Measurements from ENCODE around the gene SEC23A.
"Not testable (repeated sequence)": the region's sequence is repeated elsewhere in the genome, so short reads cannot be mapped to it uniquely, and the experiment has no call there.

SEC23A gene

DNA sequence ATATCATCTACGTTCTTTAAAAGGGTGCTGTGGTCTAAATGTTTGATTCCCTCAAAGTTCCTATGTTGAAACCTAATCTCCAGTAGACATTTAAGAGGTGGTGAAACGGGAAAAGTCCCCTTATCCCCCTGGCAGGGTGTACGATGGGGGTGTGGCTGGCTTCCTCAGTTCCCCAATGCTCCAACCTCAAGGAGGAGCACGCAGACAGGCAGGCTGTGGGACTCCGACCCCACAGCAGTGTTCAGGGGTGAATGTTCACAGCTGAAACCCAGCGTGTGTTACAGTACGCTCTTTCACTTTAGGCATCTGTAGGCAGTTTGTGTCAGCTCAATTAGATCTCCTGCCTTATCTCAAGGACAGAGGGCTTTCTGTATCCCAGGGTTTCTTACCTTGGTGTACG, 73.2 kb downstream of the SEC23A start:
- Mint-ChIP-seq H3K27me3 (no peaks in the 10 kb centered on the region), H3K4me1 (peaks cover 2% of the 10 kb centered on the region), H3K36me3 (ENCODE audit: low read depth) (peaks cover 29% of the 10 kb centered on the region), H3K9me3 (no peaks in the 10 kb centered on the region), H3K4me3 (no peak overlapping the region), H3K27ac (no peak overlapping the region)
- DNase-seq (no peak), ATAC-seq (no peak)

DNA sequence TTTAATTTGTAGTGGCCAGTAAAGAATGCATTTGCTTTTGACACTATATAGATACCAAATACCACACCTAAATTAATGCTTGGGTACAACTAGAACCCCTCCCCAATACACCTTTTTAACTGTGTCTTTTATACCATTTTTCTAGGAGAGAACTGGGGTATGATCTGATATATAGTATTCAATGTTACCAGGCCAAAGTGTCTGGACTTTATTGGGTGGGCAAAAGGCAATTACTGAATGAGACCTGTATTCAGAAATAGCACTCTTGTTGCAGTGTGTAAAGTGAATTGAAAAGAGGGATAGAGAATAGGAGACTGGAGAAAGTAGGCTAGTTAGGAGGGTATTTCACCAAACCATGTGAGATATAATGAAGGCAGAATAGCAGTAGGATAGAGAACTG, 74.4 kb downstream of the SEC23A start:
- peaks cover 2% of the 10 kb centered on the region for H3K4me1 Mint-ChIP-seq
- no peak overlapping the region for H3K4me3 Mint-ChIP-seq
- DNase-seq = no peak
- H3K36me3 Mint-ChIP-seq (ENCODE audit: low read depth) = peaks cover 26% of the 10 kb centered on the region
- ATAC-seq = no peak
- no peaks in the 10 kb centered on the region for H3K27me3 Mint-ChIP-seq
- no peaks in the 10 kb centered on the region for H3K9me3 Mint-ChIP-seq
- no peak overlapping the region for H3K27ac Mint-ChIP-seq

DNA sequence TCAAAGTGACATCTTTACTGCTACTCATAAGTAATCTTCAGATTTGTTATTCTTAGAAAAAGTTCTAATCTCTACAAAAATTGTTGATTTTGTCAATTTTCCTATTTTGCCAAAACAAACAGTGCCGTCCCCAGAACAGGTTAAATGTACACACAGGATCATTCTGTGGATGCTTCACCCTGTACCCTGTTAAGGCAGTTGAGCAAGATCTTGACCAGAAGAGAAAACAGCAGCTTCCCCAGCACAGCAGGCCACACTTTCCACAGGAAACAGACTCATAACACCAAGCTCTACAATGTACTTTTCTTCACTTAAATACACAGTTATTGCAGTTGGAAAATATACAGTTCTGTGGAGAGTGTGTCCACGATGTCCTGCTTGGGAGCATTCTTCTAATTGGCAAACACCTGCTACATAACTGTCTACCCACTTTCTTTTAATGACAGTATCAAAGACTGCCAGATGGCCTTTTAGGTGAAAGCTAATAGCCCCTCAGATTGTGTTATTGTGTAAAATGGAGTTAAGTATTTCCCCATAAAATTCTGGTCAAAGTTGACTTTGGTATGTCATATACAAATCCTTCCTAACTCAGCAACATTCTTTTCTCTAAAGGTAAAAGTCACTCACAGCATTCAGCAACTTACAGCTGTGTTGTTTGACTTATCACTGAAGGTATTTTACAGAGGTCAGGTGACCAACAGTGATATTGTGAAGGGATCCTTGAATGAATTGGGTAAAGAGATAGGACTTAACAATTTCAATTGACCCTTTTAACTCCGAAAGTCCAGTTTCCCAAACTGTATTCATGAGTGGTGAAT, 77.0 kb downstream of the SEC23A start:
- peaks cover 2% of the 10 kb centered on the region for H3K4me1 Mint-ChIP-seq
- ATAC-seq (no peak), DNase-seq (no peak)
- H3K27ac Mint-ChIP-seq = no peak overlapping the region
- H3K27me3 Mint-ChIP-seq = no peaks in the 10 kb centered on the region
- H3K9me3 Mint-ChIP-seq = no peaks in the 10 kb centered on the region
- no peak overlapping the region for H3K4me3 Mint-ChIP-seq
- peaks cover 19% of the 10 kb centered on the region for H3K36me3 Mint-ChIP-seq (ENCODE audit: low read depth)

DNA sequence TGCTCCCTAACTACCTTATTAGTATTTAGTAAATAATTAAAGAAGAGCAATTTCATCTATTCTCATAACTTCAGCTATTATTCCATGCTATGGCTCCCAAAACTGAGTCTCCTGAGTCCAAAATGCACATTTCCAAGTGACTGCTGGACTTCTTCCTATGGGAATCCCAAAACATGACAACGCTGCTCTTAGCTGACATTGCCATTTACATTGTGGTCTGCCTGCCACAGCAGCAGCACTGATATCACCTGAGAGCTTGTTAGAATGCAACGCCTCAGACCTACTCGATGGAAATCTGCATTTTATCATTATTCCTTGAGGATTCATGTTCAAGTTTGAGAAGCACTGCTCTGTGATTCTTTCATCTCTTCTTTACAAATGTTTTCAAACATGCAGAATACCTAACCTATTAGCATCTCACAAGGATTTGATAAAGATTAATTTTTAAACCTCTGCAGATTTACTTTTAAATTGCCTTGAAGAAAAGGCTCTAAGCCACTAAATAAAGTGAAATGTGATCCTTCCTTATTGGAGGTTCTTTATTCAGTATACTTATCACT, 77.7 kb downstream of the SEC23A start:
- Mint-ChIP-seq H3K9me3 (no peaks in the 10 kb centered on the region), H3K27ac (no peak overlapping the region), H3K36me3 (ENCODE audit: low read depth) (peaks cover 12% of the 10 kb centered on the region), H3K27me3 (no peaks in the 10 kb centered on the region), H3K4me1 (peaks cover 2% of the 10 kb centered on the region), H3K4me3 (no peak overlapping the region)
- ATAC-seq (no peak), DNase-seq (no peak)

DNA sequence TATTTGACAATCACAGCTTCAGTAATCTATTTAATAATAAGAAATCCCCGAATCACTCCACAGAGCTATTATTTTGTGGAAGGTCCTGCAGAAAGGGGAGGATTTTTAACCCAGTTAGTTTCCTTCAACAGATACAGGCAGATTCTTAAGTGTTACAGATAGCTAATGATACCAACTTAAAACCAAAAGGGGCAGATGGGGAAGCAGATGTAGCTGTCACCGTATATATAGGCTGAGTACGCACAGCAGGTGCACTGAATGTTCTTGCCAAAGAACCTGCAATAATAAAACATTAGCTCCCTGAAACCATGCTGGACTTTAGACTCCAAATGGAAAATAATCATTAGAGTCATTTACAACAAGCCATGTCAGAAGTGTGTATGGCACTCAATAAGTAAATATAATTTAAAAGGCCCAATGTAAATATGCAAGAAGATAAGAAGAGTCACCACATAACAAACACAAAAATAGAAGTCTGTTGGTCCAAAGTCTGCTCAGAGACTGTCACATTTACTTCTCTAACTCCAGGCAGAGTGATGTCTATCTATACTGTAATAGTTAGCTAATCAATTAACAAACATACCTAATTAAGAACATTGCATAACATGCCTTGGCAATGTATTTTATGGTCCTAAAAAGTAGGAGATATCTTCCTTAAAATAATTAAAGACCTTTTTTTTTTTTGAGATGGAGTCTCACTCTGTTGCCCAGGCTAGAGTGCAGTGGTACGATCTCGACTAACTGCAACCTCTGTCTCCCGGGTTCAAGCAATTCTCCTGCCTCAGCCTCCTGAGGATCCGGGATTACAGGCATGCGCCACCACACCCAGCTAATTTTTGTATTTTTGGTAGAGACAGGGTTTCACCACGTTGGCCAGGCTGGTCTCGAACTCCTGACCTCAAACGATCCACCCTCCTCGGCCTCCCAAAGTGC, 78.8 kb downstream of the SEC23A start:
- no peak for ATAC-seq
- Mint-ChIP-seq H3K4me1 (peaks cover 2% of the 10 kb centered on the region), H3K27me3 (no peaks in the 10 kb centered on the region), H3K36me3 (ENCODE audit: low read depth) (peaks cover 4% of the 10 kb centered on the region), H3K9me3 (no peaks in the 10 kb centered on the region), H3K27ac (no peak overlapping the region), H3K4me3 (no peak overlapping the region)
- no peak for DNase-seq

DNA sequence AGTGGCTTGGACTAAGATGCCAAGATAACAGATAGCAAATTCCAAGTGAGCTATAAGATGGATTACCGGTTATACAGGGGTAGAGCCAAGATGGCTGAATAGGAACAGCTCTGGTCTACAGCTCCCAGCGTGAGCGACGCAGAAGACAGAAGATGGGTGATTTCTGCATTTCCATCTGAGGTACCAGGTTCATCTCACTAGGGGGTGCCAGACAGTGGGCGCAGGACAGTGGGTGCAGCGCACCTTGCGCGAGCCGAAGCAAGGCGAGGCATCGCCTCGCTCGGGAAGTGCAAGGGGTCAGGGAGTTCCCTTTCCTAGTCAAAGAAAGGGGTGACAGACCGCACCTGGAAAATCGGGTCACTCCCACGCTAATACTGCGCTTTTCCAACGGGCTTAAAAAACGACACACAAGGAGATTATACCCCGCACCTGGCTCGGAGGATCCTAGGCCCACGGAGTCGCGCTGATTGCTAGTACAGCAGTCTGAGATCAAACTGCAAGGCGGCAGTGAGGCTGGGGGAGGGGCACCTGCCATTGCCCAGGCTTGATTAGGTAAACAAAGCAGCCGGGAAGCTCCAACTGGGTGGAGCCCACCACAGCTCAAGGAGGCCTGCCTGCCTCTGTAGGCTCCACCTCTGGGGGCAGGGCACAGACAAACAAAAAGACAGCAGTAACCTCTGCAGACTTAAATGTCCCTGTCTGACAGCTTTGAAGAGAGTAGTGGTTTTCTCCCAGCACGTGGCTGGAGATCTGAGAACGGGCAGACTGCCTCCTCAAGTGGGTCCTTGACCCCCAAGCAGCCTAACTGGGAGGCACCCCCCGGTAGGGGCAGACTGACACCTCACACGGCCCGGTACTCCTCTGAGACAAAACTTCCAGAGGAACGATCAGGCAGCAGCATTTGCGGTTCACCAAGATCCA, 85.7 kb downstream of the SEC23A start:
- not testable (repeated sequence) for DNase-seq; H3K27ac Mint-ChIP-seq; H3K27me3 Mint-ChIP-seq; H3K4me1 Mint-ChIP-seq; H3K9me3 Mint-ChIP-seq; H3K4me3 Mint-ChIP-seq; ATAC-seq; H3K36me3 Mint-ChIP-seq (ENCODE audit: low read depth)

DNA sequence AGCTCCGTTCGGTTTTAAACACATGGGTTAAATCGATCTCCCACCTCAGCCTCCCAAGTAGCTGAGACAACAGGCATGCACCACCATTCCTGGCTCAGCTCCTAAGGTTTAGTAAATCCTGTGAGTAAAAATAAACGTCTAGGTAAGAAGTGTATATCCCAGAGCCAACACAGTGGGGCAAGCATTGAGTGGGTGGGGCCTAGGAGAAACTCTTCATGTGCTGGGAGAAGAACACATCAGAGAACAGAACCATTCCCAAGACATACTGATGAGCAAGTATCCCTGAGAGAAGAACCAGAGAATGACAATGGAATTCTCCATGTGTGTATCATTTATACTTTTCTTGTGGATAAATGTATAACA, 86.3 kb downstream of the SEC23A start:
- Mint-ChIP-seq H3K27me3 (no peaks in the 10 kb centered on the region), H3K9me3 (no peaks in the 10 kb centered on the region), H3K27ac (no peak overlapping the region), H3K4me1 (no peaks in the 10 kb centered on the region), H3K36me3 (ENCODE audit: low read depth) (no peaks in the 10 kb centered on the region), H3K4me3 (no peak overlapping the region)
- no peak for DNase-seq
- ATAC-seq = no peak

DNA sequence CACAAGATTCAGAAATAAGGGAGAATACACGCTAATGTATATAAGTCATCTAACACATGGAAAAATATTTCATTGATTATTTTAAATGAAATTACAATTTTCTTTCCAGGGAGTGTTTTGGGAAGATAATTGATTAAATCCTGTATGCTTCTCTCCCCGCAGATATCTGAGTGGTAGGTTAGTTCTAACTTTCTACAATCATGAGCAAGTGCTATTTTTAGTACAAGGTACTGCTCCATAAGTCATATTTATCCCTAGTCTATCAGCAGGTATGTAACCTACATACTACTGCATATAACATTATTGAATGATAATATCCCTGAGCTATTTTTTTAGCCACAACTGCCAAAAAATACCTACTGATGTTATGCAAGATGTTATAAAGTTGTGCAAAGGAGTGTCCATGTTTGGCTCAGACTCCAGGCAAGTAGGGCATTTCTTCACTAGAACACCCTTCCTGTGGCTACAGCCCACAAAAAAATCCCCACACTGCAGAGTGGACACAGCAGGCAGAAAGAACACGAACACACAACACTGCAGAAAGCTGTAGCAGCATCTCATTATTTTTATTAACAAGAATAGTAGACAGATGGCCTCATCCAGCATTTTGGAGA, 87.0 kb downstream of the SEC23A start:
- Mint-ChIP-seq H3K27me3 (no peaks in the 10 kb centered on the region), H3K4me3 (no peak overlapping the region)
- no peak for ATAC-seq

DNA sequence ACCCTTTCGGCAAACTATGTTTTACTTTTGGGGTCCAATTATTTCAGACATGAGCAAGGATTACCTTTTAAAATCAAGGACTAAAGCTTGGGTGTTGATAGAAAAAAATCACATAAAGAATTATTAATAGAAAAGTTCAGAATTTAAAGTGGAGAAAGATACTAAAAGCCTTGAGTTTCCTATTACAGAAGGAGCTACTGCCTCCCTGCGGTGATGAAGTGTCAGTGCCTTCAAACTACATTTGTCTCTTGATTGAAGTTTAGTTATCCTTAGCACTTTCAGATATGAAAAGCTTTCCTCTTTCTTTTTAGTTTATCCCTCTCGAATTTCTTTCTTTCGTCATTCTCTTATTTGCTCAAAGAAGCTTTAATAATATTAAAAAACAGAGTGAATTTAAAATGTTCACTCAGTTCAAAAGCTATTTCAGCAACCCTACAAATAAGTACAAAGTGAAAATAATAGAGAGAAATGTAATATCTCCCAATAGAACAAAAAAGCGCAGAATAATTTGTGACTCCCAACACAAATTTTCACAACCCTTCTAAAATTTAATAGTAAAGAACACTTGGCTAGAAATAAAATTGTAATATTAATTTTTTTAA, 87.6 kb downstream of the SEC23A start:
- Mint-ChIP-seq H3K9me3 (no peaks in the 10 kb centered on the region), H3K36me3 (ENCODE audit: low read depth) (no peaks in the 10 kb centered on the region), H3K27ac (no peak overlapping the region), H3K4me3 (no peak overlapping the region), H3K27me3 (no peaks in the 10 kb centered on the region), H3K4me1 (no peaks in the 10 kb centered on the region)
- ATAC-seq (no peak), DNase-seq (no peak)

More for the DNA sequence above, 87.0 kb downstream of the SEC23A start:
- Mint-ChIP-seq H3K4me1 (no peaks in the 10 kb centered on the region), H3K27ac (no peak overlapping the region), H3K9me3 (no peaks in the 10 kb centered on the region), H3K36me3 (ENCODE audit: low read depth) (no peaks in the 10 kb centered on the region)
- no peak for DNase-seq

DNA sequence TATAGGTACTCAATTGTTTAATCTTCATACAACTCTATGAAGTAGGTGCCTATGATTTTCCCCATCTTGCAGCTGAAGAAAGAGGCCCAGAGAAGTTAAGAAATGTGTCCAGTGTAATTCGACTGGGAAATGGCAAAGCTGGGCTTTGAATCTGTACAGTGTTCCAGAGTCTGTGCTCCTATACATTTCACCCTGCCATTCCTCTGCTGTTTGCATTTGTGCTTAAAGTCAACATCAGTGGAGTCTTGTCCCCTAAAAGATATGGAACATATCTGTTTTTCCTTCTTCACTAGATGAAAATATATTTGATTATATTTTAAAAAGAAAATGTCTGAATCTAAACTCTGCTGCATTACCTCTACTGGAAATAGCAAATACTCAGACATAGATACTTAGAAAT, 88.6 kb downstream of the SEC23A start:
- no peak for DNase-seq
- Mint-ChIP-seq H3K36me3 (ENCODE audit: low read depth) (no peaks in the 10 kb centered on the region), H3K27ac (no peak overlapping the region), H3K27me3 (no peaks in the 10 kb centered on the region), H3K9me3 (no peaks in the 10 kb centered on the region), H3K4me1 (no peaks in the 10 kb centered on the region), H3K4me3 (no peak overlapping the region)
- no peak for ATAC-seq

DNA sequence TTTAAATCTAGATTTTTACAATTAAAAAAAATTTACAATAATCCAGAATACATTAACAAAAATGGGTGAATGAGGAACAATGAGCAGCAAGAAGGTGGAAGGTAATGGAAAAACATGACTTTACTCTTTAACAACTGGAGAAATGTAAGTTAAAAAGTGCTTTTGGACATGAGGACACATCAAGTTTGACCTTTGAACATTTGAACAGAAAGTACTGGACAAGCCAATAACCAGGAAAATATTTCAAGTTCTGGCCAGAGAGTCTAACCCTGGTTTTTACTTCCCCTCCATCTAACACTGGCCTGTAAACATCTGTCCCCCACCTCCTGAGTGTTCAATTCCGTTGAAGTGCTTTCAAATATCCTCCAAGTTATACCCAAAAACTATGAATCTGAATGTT, 94.1 kb downstream of the SEC23A start:
- H3K27me3 Mint-ChIP-seq; H3K4me3 Mint-ChIP-seq; H3K4me1 Mint-ChIP-seq; H3K36me3 Mint-ChIP-seq (ENCODE audit: low read depth); ATAC-seq; H3K27ac Mint-ChIP-seq; H3K9me3 Mint-ChIP-seq; DNase-seq: not testable (repeated sequence)

DNA sequence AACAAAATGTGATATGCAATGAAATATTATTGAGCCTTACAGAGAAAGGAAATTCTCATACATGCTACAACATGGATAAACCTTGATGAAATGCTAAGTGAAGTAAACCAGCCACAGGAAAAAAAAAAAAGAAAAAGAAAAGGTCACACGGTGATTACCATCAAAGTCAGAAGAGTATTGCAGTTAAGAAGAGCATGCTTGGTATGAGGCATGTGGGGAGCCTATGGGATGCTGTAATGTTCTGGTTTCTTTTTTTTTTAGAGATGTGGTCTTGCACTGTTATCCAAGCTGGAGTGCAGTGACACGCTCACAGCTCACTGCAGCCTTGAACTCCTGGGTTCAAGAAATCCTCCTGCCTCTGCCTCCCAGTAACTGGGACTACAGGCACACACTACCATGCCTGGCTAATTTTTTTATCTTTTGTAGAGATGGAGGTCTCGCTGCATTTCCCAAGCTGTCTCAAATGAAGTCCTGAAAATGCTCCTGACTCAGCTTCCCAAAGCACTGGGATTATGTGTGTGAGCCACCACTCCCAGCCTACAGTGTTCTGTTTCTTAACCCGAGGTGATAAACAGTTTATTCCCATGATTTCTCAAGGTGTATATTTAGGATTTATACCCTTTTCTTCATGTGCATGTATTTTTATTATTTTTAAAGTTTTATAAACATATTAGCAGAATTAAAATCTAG, 96.2 kb downstream of the SEC23A start:
- no peak for DNase-seq
- ATAC-seq = no peak
- H3K36me3 Mint-ChIP-seq (ENCODE audit: low read depth) = no peaks in the 10 kb centered on the region
- no peaks in the 10 kb centered on the region for H3K9me3 Mint-ChIP-seq
- H3K4me1 Mint-ChIP-seq = no peaks in the 10 kb centered on the region
- no peak overlapping the region for H3K4me3 Mint-ChIP-seq
- H3K27ac Mint-ChIP-seq = no peak overlapping the region
- no peaks in the 10 kb centered on the region for H3K27me3 Mint-ChIP-seq
